OCI-LY7 (cell line): ENCODE results near the gene ZFR2.

Source experiments
- EZH2phosphoT487 ChIP-seq: fragments of 200-600 bp; sonication (generic); IDR thresholded peaks from 2 replicates; pipeline ENCODE4 v1.6.1; 2018; ENCODE audit warnings: low read depth, borderline replicate concordance, mild to moderate bottlenecking, mixed run types, antibody characterized with exemption, low read length, moderate library complexity, mixed read lengths
- TF ChIP-seq, protein P1 (sequence below): fragments of 200-600 bp; sonication (generic); conservative IDR thresholded peaks from 2 replicates; pipeline ENCODE4 v1.5.1; 2014; ENCODE audit warnings: mild to moderate bottlenecking, antibody characterized with exemption, low read length, moderate library complexity, mixed read lengths

DNA sequence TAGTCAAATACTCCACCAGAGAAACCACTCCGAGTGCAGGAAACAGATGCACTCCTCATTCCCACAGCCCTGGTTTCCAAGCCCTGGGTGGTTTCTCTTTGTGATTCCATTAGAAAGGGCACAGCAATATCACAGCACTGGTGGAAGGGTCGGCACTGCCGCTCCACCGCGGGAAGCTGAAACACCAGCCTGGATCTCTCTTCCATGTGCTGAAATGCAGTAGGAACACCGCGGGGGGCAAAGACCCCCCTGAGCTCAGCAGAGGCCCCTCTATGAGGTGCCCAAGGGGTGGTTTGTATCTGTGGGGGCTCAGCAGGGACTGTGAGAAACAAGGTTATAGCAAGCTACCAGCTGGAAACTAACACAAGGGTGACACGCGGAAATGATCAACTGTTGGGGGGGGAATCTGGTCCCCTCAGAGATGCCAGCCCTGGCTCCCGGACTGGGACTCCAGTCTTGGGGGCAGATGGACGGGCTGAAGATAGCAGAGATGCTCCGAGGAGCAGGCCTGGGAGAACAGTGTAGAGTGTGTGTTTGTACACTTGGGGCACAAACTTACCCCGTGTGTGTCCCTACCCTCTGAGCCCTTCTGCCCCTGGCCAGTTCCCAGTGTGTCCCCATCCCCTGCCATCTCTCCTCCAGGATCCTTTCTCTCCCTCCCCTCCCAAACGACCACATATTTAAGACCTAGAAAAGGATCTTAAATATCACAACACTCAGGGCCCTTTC lies 1.8 kb downstream of the ZFR2 start:
- TF ChIP-seq, protein P1, sequence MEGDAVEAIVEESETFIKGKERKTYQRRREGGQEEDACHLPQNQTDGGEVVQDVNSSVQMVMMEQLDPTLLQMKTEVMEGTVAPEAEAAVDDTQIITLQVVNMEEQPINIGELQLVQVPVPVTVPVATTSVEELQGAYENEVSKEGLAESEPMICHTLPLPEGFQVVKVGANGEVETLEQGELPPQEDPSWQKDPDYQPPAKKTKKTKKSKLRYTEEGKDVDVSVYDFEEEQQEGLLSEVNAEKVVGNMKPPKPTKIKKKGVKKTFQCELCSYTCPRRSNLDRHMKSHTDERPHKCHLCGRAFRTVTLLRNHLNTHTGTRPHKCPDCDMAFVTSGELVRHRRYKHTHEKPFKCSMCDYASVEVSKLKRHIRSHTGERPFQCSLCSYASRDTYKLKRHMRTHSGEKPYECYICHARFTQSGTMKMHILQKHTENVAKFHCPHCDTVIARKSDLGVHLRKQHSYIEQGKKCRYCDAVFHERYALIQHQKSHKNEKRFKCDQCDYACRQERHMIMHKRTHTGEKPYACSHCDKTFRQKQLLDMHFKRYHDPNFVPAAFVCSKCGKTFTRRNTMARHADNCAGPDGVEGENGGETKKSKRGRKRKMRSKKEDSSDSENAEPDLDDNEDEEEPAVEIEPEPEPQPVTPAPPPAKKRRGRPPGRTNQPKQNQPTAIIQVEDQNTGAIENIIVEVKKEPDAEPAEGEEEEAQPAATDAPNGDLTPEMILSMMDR = no peak
- no peak for TF ChIP-seq EZH2phosphoT487
